ENCODE measurements around the gene KCNJ14. TPM values are rescaled to one million over a fixed set of nuclear protein-coding genes. Genes with fewer than 3 reads are reported as not detected.

The KCNJ14 gene
- total and polyA plus RNA-seq, 2 experiments from 2014 or later, result 0.48 to 0.97 TPM

DNA sequence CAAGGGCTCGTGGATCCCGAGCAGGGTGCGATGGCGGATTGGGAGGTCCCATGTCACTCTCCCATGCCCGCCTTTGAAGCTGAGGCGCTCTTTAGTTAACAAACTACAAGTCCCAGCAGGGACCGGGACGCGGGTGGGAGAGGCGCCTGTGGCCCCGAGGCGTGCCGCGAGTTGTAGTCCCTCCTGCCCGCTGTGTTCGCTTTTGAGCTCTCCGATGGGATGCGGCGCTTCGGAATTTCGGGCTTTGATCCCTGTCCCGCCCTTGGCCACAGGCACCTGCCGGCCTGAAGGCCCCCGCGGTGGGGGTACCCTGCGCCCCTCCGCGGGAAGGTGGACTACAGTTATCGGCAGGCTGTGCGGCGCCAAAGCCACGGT lies 24.8 kb downstream of the KCNJ14 start:
- Histone ChIP-seq H3K9me3 (ENCODE audit: low read depth) (no peaks in the 10 kb centered on the region), H3K9me2 (ENCODE audit: insufficient read depth) (no peaks in the 10 kb centered on the region), H3K27ac (peak overlapping the region; percentile 67), H3K4me3 (peak overlapping the region; percentile 66), H3K27me3 (replicated peaks; ENCODE audit: insufficient read depth) (no peaks in the 10 kb centered on the region), H3K36me3 (ENCODE audit: low read depth) (peaks cover 12% of the 10 kb centered on the region; the same call in 1 of the 2 replicates), H2AFZ (peak overlapping the region; percentile 26; the same call in 1 of the 2 replicates), H4K20me1 (ENCODE audit: insufficient read depth) (no peaks in the 10 kb centered on the region), H3K4me2 (ENCODE audit: unreplicated experiment) (peak overlapping the region; percentile 70), H3F3A (ENCODE audit: insufficient read depth) (peaks cover 34% of the 10 kb centered on the region), H3K4me1 (ENCODE audit: insufficient read depth) (peaks cover 30% of the 10 kb centered on the region), H3K79me2 (ENCODE audit: insufficient read depth) (no peaks in the 10 kb centered on the region), H3K9ac (peak overlapping the region; percentile 72)
- TF ChIP-seq EZH2phosphoT487 (IDR thresholded peaks at IDR 0.05; ENCODE audit: insufficient read depth, low read depth) (no peak), EZH2 (IDR thresholded peaks at IDR 0.05; ENCODE audit: insufficient read depth, poor library complexity, severe bottlenecking) (no peak)
- 6 to 8% methylated on average over 31 to 32 of the region's 32 CpGs for WGBS, 2 experiments (ENCODE audit: low coverage in 1 of 2, low lambda C conversion rate in 2 of 2, missing lambda C conversion rate in 2 of 2)
- in situ Hi-C loops (cut with MboI), result no loop called here
- peak; percentile 75 for DNase-seq

DNA sequence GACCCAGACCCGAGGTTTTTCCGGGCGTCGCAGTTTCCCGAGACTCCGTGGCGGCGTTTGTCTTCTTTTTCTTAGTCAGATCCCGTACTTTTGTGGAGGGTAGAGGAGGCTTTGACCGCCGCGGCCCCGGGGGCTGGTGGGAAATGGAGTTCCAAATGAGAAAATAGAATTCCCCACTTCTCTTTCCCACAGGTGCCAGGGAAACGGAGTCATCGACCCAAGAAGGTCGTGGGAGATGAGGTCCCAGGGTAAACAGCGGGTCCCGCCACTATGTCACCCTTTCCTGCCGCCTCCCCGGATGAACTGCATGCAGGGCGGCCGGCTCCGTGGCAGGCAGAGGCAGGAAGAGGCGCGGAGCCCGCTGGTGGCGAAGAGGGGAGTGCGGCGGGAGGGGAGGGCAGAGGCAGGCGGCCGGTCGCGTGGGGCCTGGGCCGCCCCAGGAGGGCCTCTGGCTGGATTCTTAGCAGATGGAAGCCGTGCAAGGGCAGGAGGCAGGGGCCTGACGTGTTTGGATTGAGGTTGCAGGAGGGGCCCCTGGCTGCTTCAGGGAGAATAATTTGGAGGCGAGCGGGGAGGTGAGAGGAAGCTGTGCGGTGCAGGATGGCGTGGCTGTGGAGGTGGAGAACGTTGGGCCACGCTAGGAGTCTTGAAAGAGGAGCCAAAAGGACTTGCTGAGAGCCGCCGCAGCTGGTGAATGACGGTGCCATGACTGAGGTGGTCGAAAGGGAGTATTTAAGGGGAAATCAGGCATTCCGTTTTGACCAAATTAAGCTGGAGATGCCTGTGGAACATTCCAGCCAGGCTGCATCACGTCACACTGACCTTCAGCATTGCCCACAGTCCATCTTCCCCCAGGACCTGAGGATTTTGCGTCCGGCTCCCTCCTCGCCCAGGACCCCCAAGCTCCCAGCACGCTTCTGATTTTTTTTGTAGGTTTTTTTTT lies 25.5 kb downstream of the KCNJ14 start:
- H3K27me3 ChIP-seq (replicated peaks; ENCODE audit: insufficient read depth), result no peaks in the 10 kb centered on the region
- in situ Hi-C loops (cut with MboI), result no loop called here
- H3K4me3 ChIP-seq, result peak overlapping the region; percentile 66
- peak overlapping the region; percentile 26; the same call in 1 of the 2 replicates for H2AFZ ChIP-seq
- peak overlapping the region; percentile 70 for H3K4me2 ChIP-seq (ENCODE audit: unreplicated experiment)
- peaks cover 34% of the 10 kb centered on the region for H3F3A ChIP-seq (ENCODE audit: insufficient read depth)
- H3K9ac ChIP-seq, result peak overlapping the region; percentile 72
- WGBS, 2 experiments (ENCODE audit: low coverage in 1 of 2, low lambda C conversion rate in 2 of 2, missing lambda C conversion rate in 2 of 2), result 10% methylated on average over 45 to 52 of the region's 52 CpGs
- H3K79me2 ChIP-seq (ENCODE audit: insufficient read depth), result no peaks in the 10 kb centered on the region
- no peaks in the 10 kb centered on the region for H4K20me1 ChIP-seq (ENCODE audit: insufficient read depth)
- H3K9me3 ChIP-seq (ENCODE audit: low read depth), result no peaks in the 10 kb centered on the region
- DNase-seq, result peak; percentile 82
- TF ChIP-seq EZH2phosphoT487 (IDR thresholded peaks at IDR 0.05; ENCODE audit: insufficient read depth, low read depth) (no peak), EZH2 (IDR thresholded peaks at IDR 0.05; ENCODE audit: insufficient read depth, poor library complexity, severe bottlenecking) (no peak)
- peaks cover 7% of the 10 kb centered on the region; the same call in 1 of the 2 replicates for H3K36me3 ChIP-seq (ENCODE audit: low read depth)
- peaks cover 30% of the 10 kb centered on the region for H3K4me1 ChIP-seq (ENCODE audit: insufficient read depth)
- H3K9me2 ChIP-seq (ENCODE audit: insufficient read depth), result no peaks in the 10 kb centered on the region
- H3K27ac ChIP-seq, result peak overlapping the region; percentile 67

DNA sequence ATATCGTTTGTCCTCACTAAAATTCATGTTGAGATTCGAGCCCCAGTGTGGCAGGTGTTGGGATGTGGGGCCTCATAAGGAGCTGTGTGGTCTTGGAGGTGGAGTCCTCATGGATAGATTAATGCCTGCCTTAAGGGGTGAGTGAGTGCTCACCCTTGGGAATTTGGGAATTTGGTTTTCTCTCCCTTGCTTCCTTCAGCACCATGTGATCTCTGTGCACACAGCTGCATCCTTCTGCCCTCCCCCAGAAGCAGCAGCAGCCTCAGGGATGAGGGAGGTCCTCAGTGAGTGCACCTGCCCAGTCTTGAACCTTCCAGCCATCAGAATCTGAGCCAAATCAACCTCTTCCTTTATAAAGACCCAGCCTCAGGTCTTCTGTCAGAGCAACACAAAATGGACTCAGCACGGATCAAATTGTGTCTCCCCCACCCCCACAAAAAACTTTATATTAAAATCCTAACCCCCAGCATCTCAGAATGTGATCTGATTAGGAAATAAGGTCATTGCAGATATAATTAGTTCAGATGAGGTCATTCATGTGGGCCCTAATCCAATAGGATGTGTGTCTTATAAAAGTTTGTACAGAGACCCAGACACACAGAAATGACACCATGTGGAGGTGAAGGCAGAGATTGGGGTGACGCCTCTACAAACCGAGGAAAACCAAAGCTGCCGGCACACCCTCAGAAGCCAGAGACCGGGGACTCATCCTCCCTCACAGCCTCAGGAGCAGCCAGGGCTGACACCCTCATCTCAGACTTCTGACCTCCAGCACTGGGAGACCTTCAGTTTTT lies 26.7 kb downstream of the KCNJ14 start:
- no peak for TF ChIP-seq EZH2 (IDR thresholded peaks at IDR 0.05; ENCODE audit: insufficient read depth, poor library complexity, severe bottlenecking)
- TF ChIP-seq EZH2phosphoT487 (IDR thresholded peaks at IDR 0.05; ENCODE audit: insufficient read depth, low read depth), result no peak
- Histone ChIP-seq H3F3A (ENCODE audit: insufficient read depth) (peaks cover 35% of the 10 kb centered on the region), H2AFZ (no peak overlapping the region), H3K27me3 (replicated peaks; ENCODE audit: insufficient read depth) (no peaks in the 10 kb centered on the region), H3K4me2 (ENCODE audit: unreplicated experiment) (no peak overlapping the region), H3K79me2 (ENCODE audit: insufficient read depth) (no peaks in the 10 kb centered on the region), H3K9ac (peak overlapping the region; percentile 1), H3K27ac (peak overlapping the region; percentile 67), H4K20me1 (ENCODE audit: insufficient read depth) (no peaks in the 10 kb centered on the region), H3K4me3 (no peak overlapping the region), H3K9me2 (ENCODE audit: insufficient read depth) (no peaks in the 10 kb centered on the region), H3K36me3 (ENCODE audit: low read depth) (peaks cover 7% of the 10 kb centered on the region; the same call in 1 of the 2 replicates), H3K4me1 (ENCODE audit: insufficient read depth) (peaks cover 30% of the 10 kb centered on the region), H3K9me3 (ENCODE audit: low read depth) (no peaks in the 10 kb centered on the region)
- DNase-seq, result peak; percentile 76
- 33 to 35% methylated on average over 7 of the region's 7 CpGs for WGBS, 2 experiments (ENCODE audit: low coverage in 1 of 2, low lambda C conversion rate in 2 of 2, missing lambda C conversion rate in 2 of 2)
- in situ Hi-C loops (cut with MboI), result no loop called here

DNA sequence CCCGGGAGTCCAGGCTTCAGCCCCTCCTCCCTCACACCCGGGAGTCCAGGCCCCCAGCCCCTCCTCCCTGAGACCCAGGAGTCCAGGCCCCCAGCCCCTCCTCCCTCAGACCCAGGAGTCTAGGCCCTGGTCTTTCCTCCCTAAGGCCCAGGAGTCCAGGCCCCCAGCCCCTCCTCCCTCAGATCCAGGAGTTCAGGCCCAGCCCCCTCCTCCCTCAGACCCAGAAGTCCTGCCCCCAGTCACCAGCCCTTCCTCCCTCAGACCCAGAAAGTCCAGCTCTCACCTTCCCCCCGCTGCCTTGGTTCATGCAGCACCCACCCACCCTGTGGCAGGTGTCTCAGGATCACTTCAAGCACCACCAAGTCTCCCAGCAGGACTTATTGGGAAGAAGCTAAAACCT lies 27.9 kb downstream of the KCNJ14 start:
- Histone ChIP-seq H3K4me1 (ENCODE audit: insufficient read depth) (peaks cover 41% of the 10 kb centered on the region), H3K9me2 (ENCODE audit: insufficient read depth) (no peaks in the 10 kb centered on the region), H3K9ac (no peak overlapping the region), H4K20me1 (ENCODE audit: insufficient read depth) (no peaks in the 10 kb centered on the region), H3K79me2 (ENCODE audit: insufficient read depth) (no peaks in the 10 kb centered on the region), H3K9me3 (ENCODE audit: low read depth) (no peaks in the 10 kb centered on the region), H2AFZ (no peak overlapping the region), H3F3A (ENCODE audit: insufficient read depth) (peaks cover 43% of the 10 kb centered on the region), H3K4me3 (no peak overlapping the region), H3K27me3 (replicated peaks; ENCODE audit: insufficient read depth) (no peaks in the 10 kb centered on the region), H3K36me3 (ENCODE audit: low read depth) (peaks cover 7% of the 10 kb centered on the region; the same call in 1 of the 2 replicates), H3K4me2 (ENCODE audit: unreplicated experiment) (no peak overlapping the region), H3K27ac (no peak overlapping the region)
- WGBS, 2 experiments (ENCODE audit: low coverage in 1 of 2, low lambda C conversion rate in 2 of 2, missing lambda C conversion rate in 2 of 2), result 50 to 100% methylated on average over 1 to 3 of the region's 3 CpGs
- DNase-seq, result no peak
- no peak for TF ChIP-seq EZH2 (IDR thresholded peaks at IDR 0.05; ENCODE audit: insufficient read depth, poor library complexity, severe bottlenecking)
- no peak for TF ChIP-seq EZH2phosphoT487 (IDR thresholded peaks at IDR 0.05; ENCODE audit: insufficient read depth, low read depth)
- in situ Hi-C loops (cut with MboI), result no loop called here
